Natural killer cell (primary cell): ENCODE measurements around the gene GATA5. TPM values are rescaled to one million over a fixed set of nuclear protein-coding genes. Genes with fewer than 3 reads are reported as not detected.
"Not testable (repeated sequence)": the region's sequence is repeated elsewhere in the genome, so short reads cannot be mapped to it uniquely, and the experiment has no call there.

Experiments used
- ATAC-seq, 3 donors: fragments of 150-1000 bp in 2 of 3; fragments of 200-7000 bp in 1 of 3; cut with Tn5 transposase; 1 replicate in 1 of 3; 2 replicates in 2 of 3; pipeline ENCODE4 v1.10.0; 2021; ENCODE audit warnings: mild to moderate bottlenecking in 2 of 3, moderate library complexity in 2 of 3
- DNase-seq, 2 donors: peaks; one replicate each; pipeline versions ENCODE4 v3.0.0 to v3.0.0-alpha.2; 2013 to 2021; ENCODE audit warnings: mixed read lengths in 1 of 2
- H3K27ac ChIP-seq: one replicate; pipeline ENCODE4 v1.5.1; 2013; ENCODE audit warnings: mild to moderate bottlenecking, low read length
- H3K27me3 ChIP-seq: one replicate; pipeline ENCODE4 v1.6.1; 2013; ENCODE audit warnings: low read length; ENCODE audit not compliant: control insufficient read depth, insufficient read depth
- H3K36me3 ChIP-seq: one replicate; pipeline ENCODE4 v1.6.1; 2013; ENCODE audit warnings: low read length; ENCODE audit not compliant: control insufficient read depth, insufficient read depth
- H3K4me1 ChIP-seq: one replicate; pipeline ENCODE4 v1.6.1; 2013; ENCODE audit warnings: low read length; ENCODE audit not compliant: control insufficient read depth, insufficient read depth
- H3K4me3 ChIP-seq: one replicate; pipeline ENCODE4 v1.5.1; 2013; ENCODE audit warnings: low read length
- H3K9me3 ChIP-seq: one replicate; pipeline ENCODE4 v1.6.1; 2013; ENCODE audit warnings: low read length; ENCODE audit not compliant: control insufficient read depth, insufficient read depth
- H3K27ac Mint-ChIP-seq, 2 donors: one replicate each; pipeline ENCODE4 v1.8.0; 2022; ENCODE audit warnings: mild to moderate bottlenecking in 2 of 2, mixed read lengths in 2 of 2, moderate library complexity in 1 of 2
- H3K27me3 Mint-ChIP-seq, 2 donors: one replicate each; pipeline ENCODE4 v1.8.0; 2022; ENCODE audit warnings: low read depth in 2 of 2, mixed read lengths in 2 of 2
- H3K36me3 Mint-ChIP-seq: one replicate; pipeline ENCODE4 v1.8.0; 2022; ENCODE audit warnings: mixed read lengths
- H3K4me1 Mint-ChIP-seq, 2 donors: one replicate each; pipeline ENCODE4 v1.8.0; 2022; ENCODE audit warnings: mixed read lengths in 2 of 2
- H3K4me3 Mint-ChIP-seq: one replicate; pipeline ENCODE4 v1.8.0; 2022; ENCODE audit warnings: mild to moderate bottlenecking, moderate library complexity, mixed read lengths
- H3K9me3 Mint-ChIP-seq, 2 donors: one replicate each; pipeline ENCODE4 v1.8.0; 2022; ENCODE audit warnings: mixed read lengths in 2 of 2
- WGBS: methylation state at CpG from one replicate; pipeline ENCODE4 v1.1.7; 2013; ENCODE audit warnings: missing lambda C conversion rate; ENCODE audit not compliant: insufficient coverage; 5-methylcytosine and 5-hydroxymethylcytosine counted together
- intact Hi-C: fragments of 100-400 bp; cut with micrococcal nuclease; formaldehyde crosslinking; loops from one replicate; pipeline ENCODE4 v1.14.2; 2022
- total RNA-seq, 4 donors: library from RNA; stranded (reverse); fragments of 120-200 nt in 1 of 4; gene quantifications; one replicate each; pipeline versions ENCODE4 v1.2.3 to v1.2.4, GENCODE V29; 2013 to 2022
- TF ChIP-seq, protein P1 (sequence below): fragments of 200-600 bp; IDR thresholded peaks from one replicate; pipeline ENCODE4 v1.8.0; 2022; ENCODE audit warnings: antibody characterized with exemption

Gene GATA5
- total RNA-seq, 3 donors from 2014 or later (not counting 1 experiment from before 2014, with no cell fraction given): not detected

GRCh38 chr20:62426699-62427131 is 49.1 kb downstream of the GATA5 start:
- 76% methylated on average over 22 of the region's 22 CpGs for WGBS
- H3K27ac Mint-ChIP-seq: no peak overlapping the region
- no peak for ATAC-seq
- Histone ChIP-seq H3K4me1 (no peaks in the 10 kb centered on the region), H3K4me3 (no peak overlapping the region), H3K27ac (no peak overlapping the region), H3K36me3 (no peaks in the 10 kb centered on the region), H3K27me3 (no peaks in the 10 kb centered on the region), H3K9me3 (no peaks in the 10 kb centered on the region)
- no peaks in the 10 kb centered on the region for H3K4me1 Mint-ChIP-seq
- intact Hi-C loops: no loop called here
- no peak for DNase-seq
- H3K27me3 Mint-ChIP-seq: no peaks in the 10 kb centered on the region
- no peaks in the 10 kb centered on the region for H3K36me3 Mint-ChIP-seq
- no peak overlapping the region for H3K4me3 Mint-ChIP-seq
- TF ChIP-seq, protein P1, sequence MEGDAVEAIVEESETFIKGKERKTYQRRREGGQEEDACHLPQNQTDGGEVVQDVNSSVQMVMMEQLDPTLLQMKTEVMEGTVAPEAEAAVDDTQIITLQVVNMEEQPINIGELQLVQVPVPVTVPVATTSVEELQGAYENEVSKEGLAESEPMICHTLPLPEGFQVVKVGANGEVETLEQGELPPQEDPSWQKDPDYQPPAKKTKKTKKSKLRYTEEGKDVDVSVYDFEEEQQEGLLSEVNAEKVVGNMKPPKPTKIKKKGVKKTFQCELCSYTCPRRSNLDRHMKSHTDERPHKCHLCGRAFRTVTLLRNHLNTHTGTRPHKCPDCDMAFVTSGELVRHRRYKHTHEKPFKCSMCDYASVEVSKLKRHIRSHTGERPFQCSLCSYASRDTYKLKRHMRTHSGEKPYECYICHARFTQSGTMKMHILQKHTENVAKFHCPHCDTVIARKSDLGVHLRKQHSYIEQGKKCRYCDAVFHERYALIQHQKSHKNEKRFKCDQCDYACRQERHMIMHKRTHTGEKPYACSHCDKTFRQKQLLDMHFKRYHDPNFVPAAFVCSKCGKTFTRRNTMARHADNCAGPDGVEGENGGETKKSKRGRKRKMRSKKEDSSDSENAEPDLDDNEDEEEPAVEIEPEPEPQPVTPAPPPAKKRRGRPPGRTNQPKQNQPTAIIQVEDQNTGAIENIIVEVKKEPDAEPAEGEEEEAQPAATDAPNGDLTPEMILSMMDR: no peak
- H3K9me3 Mint-ChIP-seq: no peaks in the 10 kb centered on the region

DNA sequence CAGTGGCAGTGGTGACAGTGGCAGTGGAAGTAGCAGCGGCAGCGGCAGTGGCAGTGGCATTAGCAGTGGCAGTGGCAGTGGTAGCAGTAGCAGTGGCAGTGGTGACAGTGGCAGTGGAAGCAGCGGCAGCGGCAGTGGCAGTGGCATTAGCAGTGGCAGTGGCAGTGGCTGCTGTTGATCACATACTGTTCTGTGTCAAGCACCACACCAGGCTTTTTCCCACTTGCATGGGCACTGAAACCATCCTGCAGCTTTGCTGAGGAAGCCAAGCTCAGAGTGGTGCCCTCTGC is 49.8 kb downstream of the GATA5 start:
- H3K4me1 Mint-ChIP-seq, H3K36me3 ChIP-seq, H3K27ac Mint-ChIP-seq, H3K27ac ChIP-seq, ATAC-seq, H3K9me3 ChIP-seq, H3K9me3 Mint-ChIP-seq, intact Hi-C loops, H3K36me3 Mint-ChIP-seq, H3K27me3 Mint-ChIP-seq, H3K4me1 ChIP-seq, DNase-seq, H3K27me3 ChIP-seq, H3K4me3 Mint-ChIP-seq, H3K4me3 ChIP-seq: not testable (repeated sequence)
- WGBS: 93% methylated on average over 4 of the region's 4 CpGs

- Histone ChIP-seq H3K27ac (no peak overlapping the region), H3K4me3 (no peak overlapping the region), H3K4me1 (no peaks in the 10 kb centered on the region), H3K27me3 (no peaks in the 10 kb centered on the region), H3K36me3 (no peaks in the 10 kb centered on the region), H3K9me3 (no peaks in the 10 kb centered on the region)
- no peaks in the 10 kb centered on the region for H3K36me3 Mint-ChIP-seq
- no peaks in the 10 kb centered on the region for H3K4me1 Mint-ChIP-seq
- H3K9me3 Mint-ChIP-seq: no peaks in the 10 kb centered on the region
- intact Hi-C loops: no loop called here
- DNase-seq (no peak), ATAC-seq (no peak)
- no peak overlapping the region for H3K4me3 Mint-ChIP-seq
- TF ChIP-seq, protein P1: no peak
- 88% methylated on average over 21 of the region's 21 CpGs for WGBS
- H3K27ac Mint-ChIP-seq: no peak overlapping the region
- H3K27me3 Mint-ChIP-seq: no peaks in the 10 kb centered on the region
Observed at GRCh38 chr20:62425281-62426058, 50.3 kb downstream of the GATA5 start.

- intact Hi-C loops: no loop called here
- no peaks in the 10 kb centered on the region for H3K4me1 Mint-ChIP-seq
Observed at GRCh38 chr20:62424249-62425107, 51.3 kb downstream of the GATA5 start.

More at GRCh38 chr20:62424249-62425107, 51.3 kb downstream of the GATA5 start:
- WGBS: 75% methylated on average over 23 of the region's 23 CpGs
- no peak overlapping the region for H3K4me3 ChIP-seq
- no peaks in the 10 kb centered on the region for H3K9me3 Mint-ChIP-seq
- H3K27me3 ChIP-seq: no peaks in the 10 kb centered on the region
- H3K27ac ChIP-seq: no peak overlapping the region
- ATAC-seq: no peak
- TF ChIP-seq, protein P1: no peak
- no peaks in the 10 kb centered on the region for H3K4me1 ChIP-seq
- no peaks in the 10 kb centered on the region for H3K9me3 ChIP-seq
- no peaks in the 10 kb centered on the region for H3K36me3 ChIP-seq
- no peaks in the 10 kb centered on the region for H3K36me3 Mint-ChIP-seq
- DNase-seq: no peak
- H3K27me3 Mint-ChIP-seq: no peaks in the 10 kb centered on the region
- no peak overlapping the region for H3K27ac Mint-ChIP-seq
- H3K4me3 Mint-ChIP-seq: no peak overlapping the region
